G401 (cell line): ENCODE measurements around the gene PLAU. TPM values are rescaled to one million over a fixed set of nuclear protein-coding genes. Genes with fewer than 3 reads are reported as not detected.
"Not testable (repeated sequence)": the region's sequence is repeated elsewhere in the genome, so short reads cannot be mapped to it uniquely, and the experiment has no call there.

Source experiments
- DNase-seq: peaks from one replicate; pipeline ENCODE4 v3.0.0-alpha.2; 2015; ENCODE audit warnings: low spot score
- in situ Hi-C: cut with HindIII; loops from 2 replicates; pipeline ENCODE4 v1.10.0; 2016; ENCODE audit warnings: low sequenced_read_pairs, mixed read lengths
- total RNA-seq: library from RNA; depleted of rRNA; stranded (reverse); fragments of >200 nt; shearing (Covaris generic); gene quantifications from 2 replicates; pipeline ENCODE4 v1.2.3, GENCODE V29; 2014

The PLAU gene
- total RNA-seq, 1 experiment from 2014 or later = 143 TPM

GRCh38 chr10:73937333-73938043, 26.6 kb downstream of the PLAU start:
- DNase-seq = no peak
- in situ Hi-C loops = no loop called here

DNA sequence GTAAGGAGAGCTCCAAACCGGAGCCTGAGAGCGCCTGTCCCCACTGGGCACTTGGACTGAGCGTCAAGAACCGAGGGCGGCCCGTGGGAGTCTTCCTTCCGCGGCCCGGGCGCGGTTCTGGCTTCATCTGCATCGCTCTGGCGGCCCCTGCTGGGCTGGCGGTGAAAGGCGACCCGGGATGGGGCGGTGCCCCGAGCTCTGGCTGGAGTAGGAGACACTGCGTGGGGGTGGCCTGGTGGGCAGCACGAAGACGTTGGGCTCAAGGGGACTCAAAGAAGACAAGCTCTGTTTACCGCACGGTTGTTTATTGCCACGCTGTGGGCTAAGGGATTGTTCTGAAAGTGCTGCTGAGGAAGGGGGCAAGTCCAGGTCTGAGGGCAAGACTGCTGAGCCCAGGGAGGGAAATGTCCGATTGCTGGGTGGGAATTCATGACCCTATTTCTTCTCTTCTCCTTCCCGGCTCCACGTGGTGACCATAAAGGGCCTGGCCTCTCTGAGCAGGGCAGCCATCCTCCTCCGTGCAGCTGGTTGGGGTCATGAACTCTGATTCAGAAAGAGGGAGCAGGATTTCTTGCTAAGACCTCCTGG, 29.8 kb downstream of the PLAU start:
- peak; percentile 41 for DNase-seq
- in situ Hi-C loops = no loop called here

DNA sequence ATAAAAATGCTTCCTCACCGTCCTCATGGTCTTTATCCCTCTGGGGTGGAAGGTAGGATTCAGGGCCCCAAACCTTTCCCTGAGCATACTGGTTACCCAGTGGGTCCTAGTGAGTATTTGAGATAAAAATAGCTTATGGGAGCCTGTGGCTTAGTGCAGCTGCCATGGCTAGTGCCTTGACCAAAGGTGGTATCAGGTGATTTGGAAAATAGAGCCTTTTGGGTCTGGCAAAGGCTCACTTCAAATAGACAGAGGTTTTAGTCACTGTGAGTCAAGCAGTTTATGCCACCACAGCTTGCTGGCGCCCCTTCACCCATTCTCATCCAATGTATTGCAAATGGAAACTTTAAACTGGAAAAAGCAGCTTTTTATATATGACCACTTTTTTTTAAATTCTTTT, 30.4 kb downstream of the PLAU start:
- in situ Hi-C loops = no loop called here
- no peak for DNase-seq

GRCh38 chr10:73944356-73945100, 33.6 kb downstream of the PLAU start:
- in situ Hi-C loops = no loop called here
- no peak for DNase-seq

GRCh38 chr10:73946253-73947145, 35.6 kb downstream of the PLAU start:
- DNase-seq = no peak
- in situ Hi-C loops = no loop called here

GRCh38 chr10:73948947-73949633, 38.2 kb downstream of the PLAU start:
- no peak for DNase-seq
- in situ Hi-C loops = no loop called here

- no peak for DNase-seq
- in situ Hi-C loops = no loop called here
Measured at GRCh38 chr10:73950155-73950948, 39.4 kb downstream of the PLAU start.

DNA sequence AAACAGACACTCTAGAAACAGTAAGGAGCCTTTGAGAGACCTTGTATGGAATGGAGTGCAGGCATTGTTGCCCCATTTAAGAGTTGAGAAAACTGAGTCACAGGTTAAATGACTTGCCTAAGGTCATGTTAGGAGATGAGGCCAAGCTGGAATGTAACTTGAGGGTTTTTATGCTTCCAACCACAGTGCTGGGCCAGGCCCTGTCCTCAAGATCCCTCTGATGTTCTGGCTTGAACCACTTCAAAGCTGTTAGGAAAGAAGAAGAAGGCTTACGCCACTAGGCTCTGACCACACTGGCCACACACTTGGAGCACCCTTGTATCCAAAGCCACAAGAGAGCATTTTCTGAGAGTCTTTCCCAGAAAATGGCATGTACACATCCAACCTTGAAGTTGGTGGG, 42.7 kb downstream of the PLAU start:
- in situ Hi-C loops = no loop called here
- no peak for DNase-seq

DNA sequence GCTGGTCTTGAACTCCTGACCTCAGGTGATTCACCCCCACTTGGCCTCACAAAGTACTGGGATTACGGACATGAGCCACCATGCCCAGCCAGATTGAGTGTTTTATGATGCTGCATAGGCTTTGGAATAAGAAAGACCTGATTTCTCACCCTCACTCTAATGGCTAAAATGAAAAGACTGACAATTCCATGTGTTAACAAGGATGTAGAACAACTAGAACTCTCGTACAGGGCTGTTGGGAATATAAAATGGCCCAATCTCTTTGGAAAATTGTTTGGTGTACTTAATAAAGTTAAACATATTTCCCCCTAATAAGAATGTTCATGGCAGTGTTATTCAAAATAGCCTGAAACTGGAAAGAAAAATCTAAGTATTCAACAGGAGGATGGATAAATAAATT, 43.8 kb downstream of the PLAU start:
- in situ Hi-C loops = no loop called here

DNA sequence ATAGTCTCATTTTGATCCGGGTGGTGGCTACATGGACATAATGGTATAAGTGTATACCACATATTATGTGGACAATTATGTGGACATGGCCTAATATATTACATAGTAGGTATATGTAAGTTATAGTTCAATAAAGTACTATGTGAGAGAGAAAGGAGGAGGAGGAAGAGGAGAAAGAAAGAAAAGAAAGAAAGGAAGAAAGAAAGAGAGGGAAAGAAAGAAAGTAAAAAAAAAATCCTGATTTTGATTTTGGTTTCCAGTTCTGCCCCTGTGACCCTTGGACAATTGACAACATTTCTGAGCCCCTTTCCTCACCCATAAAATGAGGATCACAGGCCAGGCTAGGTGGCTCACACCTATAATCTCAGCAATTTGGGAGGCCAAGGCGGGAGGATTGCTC, 44.8 kb downstream of the PLAU start:
- no peak for DNase-seq
- in situ Hi-C loops = no loop called here

More for the DNA sequence above, 43.8 kb downstream of the PLAU start:
- DNase-seq = no peak

DNA sequence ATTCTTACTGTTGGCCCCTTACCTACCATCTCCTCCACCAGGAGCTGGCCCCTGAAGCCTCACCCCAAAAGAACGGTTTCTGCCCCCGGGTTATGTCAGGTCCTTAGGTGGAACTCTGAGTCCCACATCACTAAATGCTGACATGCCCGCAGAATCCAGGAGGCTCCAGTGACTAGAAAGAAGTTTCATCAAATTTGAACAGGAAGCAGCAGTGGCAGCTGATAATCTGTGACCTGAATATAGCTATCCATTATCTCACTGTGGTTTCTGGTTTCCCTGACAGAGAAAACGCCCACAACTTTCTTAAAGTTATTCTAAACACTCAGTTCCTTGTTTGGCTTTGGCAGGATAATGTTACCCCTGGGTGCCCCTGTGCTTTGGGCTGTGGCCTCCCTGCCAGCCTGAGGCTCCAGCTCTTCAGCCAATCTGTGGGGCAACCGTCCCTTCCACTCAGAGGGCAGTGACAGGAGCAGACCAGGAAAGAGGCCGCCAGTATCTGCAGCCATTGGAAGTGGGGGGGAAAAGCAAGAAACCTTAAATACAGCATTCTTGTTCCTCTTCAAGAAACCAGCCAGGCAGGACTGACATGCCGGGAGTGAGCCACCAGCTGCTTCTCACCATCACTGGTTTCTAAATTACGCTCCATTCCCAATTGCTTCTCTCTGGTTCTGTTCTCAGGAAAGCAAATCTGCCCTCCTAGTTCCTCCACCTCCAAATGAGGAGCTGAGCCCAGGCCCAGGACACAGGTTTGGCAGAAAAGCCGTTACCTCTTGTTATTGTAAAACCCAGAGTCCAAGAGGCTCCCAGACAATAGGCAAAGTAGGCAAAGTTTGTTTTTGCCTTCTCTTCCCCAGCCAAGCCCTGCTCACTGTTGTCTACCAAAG, 45.8 kb downstream of the PLAU start:
- no peak for DNase-seq
- in situ Hi-C loops = no loop called here

DNA sequence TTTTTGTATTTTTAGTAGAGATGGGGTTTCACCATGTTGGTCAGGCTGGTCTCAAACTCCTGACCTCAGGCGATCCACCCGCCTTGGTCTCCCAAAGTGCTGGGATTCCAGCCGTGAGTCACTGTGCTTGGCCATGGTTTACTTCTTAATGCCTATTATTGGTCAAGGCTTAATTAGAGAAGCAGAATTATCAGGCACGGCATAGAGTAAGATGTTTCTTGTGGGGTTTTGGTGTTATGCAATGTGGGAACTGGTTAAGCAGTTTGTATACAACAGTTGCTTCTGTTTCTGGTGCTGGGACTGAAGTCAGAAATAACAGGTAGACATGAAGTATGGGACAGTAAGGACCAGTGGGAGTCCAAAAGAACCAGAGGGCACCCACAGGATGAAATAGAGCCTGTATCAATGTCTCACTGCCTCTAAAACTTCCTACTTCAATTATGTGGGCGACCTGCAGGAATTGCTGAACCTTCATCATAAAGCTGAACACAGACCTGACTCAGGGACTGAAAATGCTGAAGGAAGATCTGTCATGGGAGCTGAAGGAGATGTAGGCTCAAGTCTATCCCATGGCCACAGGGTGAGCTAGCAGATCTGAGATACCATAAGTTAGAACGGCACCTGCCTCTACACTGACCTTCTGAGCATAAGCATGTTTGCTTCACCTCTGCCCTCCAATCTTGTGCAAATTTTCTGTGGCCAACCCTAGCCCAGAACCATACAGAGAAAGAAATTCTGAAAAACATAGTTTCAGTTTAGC, 48.7 kb downstream of the PLAU start:
- no peak for DNase-seq
- in situ Hi-C loops = no loop called here

GRCh38 chr10:73962386-73962785, 51.5 kb downstream of the PLAU start:
- no peak for DNase-seq
- in situ Hi-C loops = no loop called here

GRCh38 chr10:73963533-73963932, 52.6 kb downstream of the PLAU start:
- in situ Hi-C loops, DNase-seq: not testable (repeated sequence)

DNA sequence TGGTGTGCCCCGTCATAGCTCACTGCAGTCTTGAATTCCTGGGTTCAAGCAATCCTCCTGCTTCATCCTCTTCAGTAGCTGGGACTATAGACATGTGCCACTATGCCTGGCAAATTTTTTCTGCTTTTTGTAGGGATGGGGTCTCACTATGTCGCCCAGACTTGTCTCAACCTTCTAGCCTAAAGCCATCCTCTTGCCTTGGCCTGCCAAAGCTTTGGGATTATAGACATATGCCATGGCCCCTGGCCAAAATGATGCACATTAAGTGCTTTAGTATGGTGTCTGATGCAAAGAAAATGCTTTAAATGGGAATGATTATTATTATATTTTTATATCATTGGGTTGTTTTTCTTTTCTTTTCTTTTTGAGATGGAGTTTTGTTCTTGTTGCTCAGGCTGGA, 53.8 kb downstream of the PLAU start:
- in situ Hi-C loops = loop anchor here (5.0 kb wide), 1 partner anchor 48 kb away; no protein-coding TSS in a partner anchor
- DNase-seq = no peak

- in situ Hi-C loops = loop anchor here (5.0 kb wide), 1 partner anchor 47 kb away; no protein-coding TSS in a partner anchor
- DNase-seq = not testable (repeated sequence)
Measured at GRCh38 chr10:73965267-73965889, 54.4 kb downstream of the PLAU start.
